Measurements from ENCODE around the gene PTTG2.

DNA sequence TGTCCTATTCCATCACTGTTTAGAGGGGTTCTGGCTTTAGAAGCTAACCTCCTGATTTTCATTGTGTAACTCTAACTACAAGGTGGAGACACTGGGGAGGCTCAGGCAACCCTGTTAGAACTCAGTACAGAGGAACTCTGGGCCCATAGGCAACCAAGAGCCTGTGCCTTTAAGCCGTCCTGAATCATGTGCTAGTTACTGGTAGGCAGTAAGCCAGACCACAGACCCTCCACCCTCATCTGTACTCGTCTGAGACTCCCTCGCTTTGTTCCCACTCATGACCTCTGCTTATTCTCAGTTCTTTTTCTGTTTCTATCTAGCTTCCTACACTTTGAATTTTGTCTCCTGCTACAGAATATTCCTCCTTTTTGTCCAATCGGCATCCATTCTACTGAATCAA, 37.9 kb upstream of the PTTG2 start:
- no peak for TF ChIP-seq EP300 (IDR thresholded peaks at IDR 0.05)
- TF ChIP-seq POLR2A (IDR thresholded peaks at IDR 0.05) = no peak
- TF ChIP-seq, protein P1, sequence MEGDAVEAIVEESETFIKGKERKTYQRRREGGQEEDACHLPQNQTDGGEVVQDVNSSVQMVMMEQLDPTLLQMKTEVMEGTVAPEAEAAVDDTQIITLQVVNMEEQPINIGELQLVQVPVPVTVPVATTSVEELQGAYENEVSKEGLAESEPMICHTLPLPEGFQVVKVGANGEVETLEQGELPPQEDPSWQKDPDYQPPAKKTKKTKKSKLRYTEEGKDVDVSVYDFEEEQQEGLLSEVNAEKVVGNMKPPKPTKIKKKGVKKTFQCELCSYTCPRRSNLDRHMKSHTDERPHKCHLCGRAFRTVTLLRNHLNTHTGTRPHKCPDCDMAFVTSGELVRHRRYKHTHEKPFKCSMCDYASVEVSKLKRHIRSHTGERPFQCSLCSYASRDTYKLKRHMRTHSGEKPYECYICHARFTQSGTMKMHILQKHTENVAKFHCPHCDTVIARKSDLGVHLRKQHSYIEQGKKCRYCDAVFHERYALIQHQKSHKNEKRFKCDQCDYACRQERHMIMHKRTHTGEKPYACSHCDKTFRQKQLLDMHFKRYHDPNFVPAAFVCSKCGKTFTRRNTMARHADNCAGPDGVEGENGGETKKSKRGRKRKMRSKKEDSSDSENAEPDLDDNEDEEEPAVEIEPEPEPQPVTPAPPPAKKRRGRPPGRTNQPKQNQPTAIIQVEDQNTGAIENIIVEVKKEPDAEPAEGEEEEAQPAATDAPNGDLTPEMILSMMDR (IDR thresholded peaks at IDR 0.05) = no peak

Measured in gastroesophageal sphincter (tissue), 3 donors.